HT1080 (cell line): ENCODE results near the gene EEF1AKMT3. TPM values are rescaled to one million over a fixed set of nuclear protein-coding genes. Genes with fewer than 3 reads are reported as not detected.

Experiments used
- DNase-seq: peaks from one replicate; pipeline ENCODE4 v3.0.0-alpha.2; 2015; ENCODE audit warnings: low read depth
- total RNA-seq: library from RNA; depleted of rRNA; stranded (reverse); fragments of >200 nt; shearing (Covaris generic); gene quantifications from 2 replicates; pipeline ENCODE4 v1.2.3, GENCODE V29; 2014

Gene EEF1AKMT3
- total RNA-seq, 1 experiment from 2014 or later: 7.0 TPM

GRCh38 chr12:57782243-57782607 lies 9.8 kb downstream of the EEF1AKMT3 start:
- DNase-seq: no peak

GRCh38 chr12:57782608-57783465 lies 10.4 kb downstream of the EEF1AKMT3 start, which contains the start of gene TSFM:
TSS of gene TSFM (plus strand) at chr12:57782787. CDS start at chr12:57782802, 15 bp downstream.
- peak; percentile 84 for DNase-seq

GRCh38 chr12:57783466-57783801 lies 11.0 kb downstream of the EEF1AKMT3 start:
- DNase-seq: no peak

GRCh38 chr12:57783861-57784260 lies 11.4 kb downstream of the EEF1AKMT3 start:
- no peak for DNase-seq

- peak; percentile 64 for DNase-seq
Observed at GRCh38 chr12:57793920-57794319, 21.5 kb downstream of the EEF1AKMT3 start.

GRCh38 chr12:57795354-57795753 lies 22.9 kb downstream of the EEF1AKMT3 start:
- DNase-seq: no peak

DNA sequence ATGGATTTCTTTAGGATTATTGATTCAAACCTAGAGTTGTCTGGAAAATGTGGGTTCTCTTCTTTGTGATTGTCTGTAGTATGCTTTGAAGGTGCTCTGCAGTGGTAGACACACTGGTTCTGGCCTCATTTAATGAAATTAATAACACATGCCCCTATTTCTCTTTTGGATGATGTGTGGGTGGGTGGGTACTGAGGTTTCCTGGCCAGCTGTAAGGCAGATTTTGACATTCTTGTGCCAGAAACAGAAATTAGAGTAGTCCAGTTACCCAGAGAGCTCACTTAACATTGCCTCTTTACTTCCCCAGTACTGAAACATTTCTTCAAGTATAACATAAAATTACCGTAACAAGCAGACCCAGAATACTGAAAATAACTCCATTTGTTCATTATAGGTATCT lies 24.6 kb downstream of the EEF1AKMT3 start:
- no peak for DNase-seq

DNA sequence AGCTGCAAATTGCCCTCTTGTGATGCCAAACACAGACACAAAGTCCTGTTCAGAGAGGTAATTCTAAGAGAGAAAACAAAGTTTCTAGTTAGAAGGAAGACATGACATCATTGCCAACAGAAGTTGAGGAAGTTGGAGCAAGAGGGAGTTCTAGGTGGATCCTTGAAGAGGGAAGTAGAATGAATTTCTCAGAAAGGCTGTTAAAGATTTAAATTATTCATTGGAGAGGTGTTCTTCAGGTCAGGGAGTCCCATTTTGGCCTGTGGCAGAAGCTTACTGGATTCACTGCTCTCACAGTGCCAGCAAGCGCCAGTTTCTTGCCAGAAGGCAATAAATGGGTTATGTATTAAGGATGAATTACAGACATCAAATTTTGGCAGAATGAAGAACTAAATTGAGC lies 25.5 kb downstream of the EEF1AKMT3 start:
- DNase-seq: no peak

- no peak for DNase-seq
Observed at GRCh38 chr12:57800965-57801364, 28.6 kb downstream of the EEF1AKMT3 start.

GRCh38 chr12:57802607-57803006 lies 30.2 kb downstream of the EEF1AKMT3 start:
- DNase-seq: no peak

DNA sequence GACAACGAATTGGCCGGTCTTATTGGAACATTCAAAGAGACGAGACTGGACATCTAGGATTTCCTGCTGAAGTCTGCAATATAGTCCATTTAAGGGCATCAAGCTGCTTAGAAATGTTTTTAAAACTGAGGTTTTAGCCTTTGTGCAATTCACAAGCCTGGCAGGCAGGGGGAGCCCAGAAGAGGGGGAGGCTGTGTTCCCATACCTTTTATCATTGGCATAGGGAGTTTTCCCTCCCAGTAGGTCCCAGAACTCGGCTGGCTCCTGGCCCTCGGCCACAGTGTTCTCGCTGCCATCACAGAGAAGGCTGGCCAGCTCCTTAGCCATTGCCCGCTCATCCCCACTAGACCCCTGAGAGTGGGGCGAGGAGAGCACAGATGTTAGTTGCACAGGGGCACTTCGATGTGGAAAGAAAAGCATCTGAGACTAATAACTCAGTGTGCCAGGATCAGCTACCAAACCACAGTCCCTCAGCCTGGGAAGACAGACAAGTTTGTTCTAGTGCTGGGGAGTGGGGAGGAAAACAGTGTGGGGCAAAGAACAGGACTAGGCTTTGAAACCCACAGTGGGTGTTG lies 31.0 kb downstream of the EEF1AKMT3 start:
- DNase-seq: peak; percentile 55

DNA sequence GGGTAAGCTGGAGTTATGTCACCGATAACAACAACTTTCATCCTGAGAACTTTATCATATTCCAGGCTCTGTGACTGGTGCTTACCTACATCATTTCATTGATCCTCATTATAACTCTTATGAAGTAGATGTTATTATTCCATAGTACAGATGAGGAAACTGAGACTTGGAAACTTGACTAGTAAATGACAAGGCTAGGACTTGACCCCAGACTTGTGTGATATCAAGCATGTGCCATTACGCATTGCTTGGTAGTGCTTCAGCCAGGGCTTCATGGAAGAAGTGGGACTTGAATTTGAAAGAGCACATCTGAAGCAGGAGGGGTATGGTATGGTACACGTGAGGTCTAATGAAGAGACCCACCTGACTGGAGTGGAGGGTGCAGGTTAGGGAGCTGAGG lies 34.3 kb downstream of the EEF1AKMT3 start:
- DNase-seq: no peak

- no peak for DNase-seq
Observed at GRCh38 chr12:57807285-57807684, 34.9 kb downstream of the EEF1AKMT3 start.

DNA sequence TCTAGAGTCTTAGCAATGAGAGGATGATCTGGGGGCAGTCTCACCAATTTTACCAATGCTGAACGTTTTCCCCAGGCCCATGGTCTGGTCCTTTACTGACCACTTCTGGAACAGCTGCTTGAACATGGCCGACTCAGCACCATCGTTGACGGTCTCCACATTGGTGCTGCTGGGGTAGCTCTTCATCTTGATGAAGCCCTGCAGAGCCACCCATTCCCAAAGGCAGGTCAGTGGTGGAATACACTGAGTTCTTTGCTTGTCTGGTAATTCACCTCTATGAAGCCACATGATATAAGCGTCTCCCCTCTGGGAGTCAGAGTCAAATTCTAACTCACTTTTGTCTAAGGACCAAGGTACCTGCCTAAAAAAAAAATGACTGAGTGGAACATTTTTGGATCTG lies 35.9 kb downstream of the EEF1AKMT3 start:
- DNase-seq: no peak

DNA sequence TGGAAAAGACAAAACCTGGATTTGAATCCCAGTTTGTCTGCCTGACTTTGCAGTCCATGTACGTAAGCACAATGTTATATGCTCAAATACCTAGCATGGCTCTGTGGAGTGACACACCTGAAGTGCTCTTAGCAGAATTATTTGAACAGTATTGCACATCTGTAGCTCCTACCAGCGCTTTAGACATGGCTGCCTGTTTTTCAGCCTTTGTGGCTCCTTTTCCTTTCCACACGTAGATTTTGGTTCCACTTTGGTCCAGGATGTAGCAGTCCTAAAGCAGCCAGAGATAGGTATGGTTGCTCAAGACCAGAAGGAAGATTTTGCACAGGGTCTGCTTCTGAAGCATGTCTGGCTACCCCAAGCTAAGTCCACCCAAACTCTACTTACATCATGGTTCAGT lies 37.0 kb downstream of the EEF1AKMT3 start:
- no peak for DNase-seq

- peak; percentile 77 for DNase-seq
Observed at GRCh38 chr12:57810450-57810849, 38.0 kb downstream of the EEF1AKMT3 start.

DNA sequence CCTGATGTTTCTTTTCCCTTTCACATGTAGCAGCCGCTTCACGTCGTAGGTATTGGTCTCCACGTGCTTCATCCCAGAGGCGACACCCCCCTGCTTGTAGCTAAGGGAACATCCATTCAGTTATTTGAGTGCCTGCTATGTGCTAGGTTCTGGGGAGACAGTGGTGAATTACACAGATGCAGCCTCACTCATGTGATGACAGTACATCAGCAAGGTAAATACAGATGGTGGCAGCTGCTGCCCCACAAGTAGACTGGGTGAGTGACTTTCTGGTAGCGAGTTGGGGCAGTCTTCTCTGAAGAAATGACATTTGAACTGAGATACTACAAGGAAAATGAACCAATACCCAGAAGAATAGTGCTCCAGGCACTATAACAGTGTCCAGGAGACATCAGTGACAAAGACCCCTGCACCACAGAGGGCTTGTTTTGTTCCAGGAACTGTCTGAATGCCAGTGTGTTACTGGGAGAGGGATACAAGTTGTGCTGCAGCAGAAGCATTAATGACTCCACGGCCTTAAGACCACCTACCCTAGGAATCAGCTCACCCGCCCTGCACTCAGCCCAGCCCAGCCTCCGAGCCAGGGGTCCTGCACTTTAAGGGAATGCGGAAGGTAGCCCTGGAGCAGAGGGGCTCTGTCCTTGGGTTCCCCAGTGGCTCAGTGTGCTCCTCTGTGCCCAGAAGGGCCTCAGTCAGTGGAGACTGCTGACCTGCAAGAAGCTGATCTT lies 38.8 kb downstream of the EEF1AKMT3 start:
- no peak for DNase-seq

GRCh38 chr12:57813111-57813970 lies 40.9 kb downstream of the EEF1AKMT3 start:
- peak; percentile 34 for DNase-seq

DNA sequence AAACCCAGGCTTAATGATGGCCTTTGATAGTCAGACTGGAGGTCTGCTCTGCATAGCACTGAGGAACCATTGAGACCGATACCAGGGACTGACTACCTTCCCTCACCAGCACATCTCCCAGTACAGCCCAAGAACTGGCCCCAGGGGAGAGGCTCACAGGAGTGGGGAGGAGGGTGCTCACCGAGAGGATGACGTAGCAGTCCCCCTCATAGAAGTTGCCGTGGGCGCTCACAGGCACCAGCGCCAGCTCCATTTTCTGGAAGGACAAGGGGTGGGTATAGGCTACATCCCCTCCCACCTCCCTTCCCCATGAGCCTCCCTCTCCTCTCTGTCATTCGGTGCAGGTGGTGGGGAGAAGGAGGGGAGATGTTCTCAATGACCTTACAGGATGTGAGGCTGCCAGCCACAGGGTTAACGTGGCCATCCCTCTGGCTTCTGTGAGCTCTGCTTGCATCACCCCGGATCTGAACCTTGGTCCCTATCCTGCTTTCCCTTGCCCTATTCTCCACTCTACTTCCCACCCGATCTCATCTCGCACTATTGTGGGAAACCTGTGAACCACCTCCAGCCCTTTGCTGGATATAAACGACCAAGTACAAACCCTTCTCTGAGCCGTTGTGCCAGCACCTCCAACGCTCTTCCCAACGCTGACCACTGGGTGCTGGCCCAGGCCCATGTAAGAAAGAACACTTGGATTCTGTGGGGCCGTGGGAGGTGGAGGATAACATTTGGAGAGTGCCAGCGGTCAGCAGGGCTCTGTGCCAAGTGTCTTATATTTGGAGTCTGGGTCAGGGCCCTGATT lies 41.8 kb downstream of the EEF1AKMT3 start:
- no peak for DNase-seq

- DNase-seq: no peak
Observed at GRCh38 chr12:57815177-57816000, 43.0 kb downstream of the EEF1AKMT3 start.
